Stimulated activated CD8-positive, alpha-beta memory T cell treated with anti-CD3 and anti-CD28 coated beads, Interleukin-4, amount 100 ng/mL, for 24 hours (primary cell): ENCODE measurements around the gene MAN2A1.
"Not testable (repeated sequence)": the region's sequence is repeated elsewhere in the genome, so short reads cannot be mapped to it uniquely, and the experiment has no call there.

ENCODE experiments used
- DNase-seq: peaks from one replicate; pipeline ENCODE4 v3.0.0-alpha.2; 2020; ENCODE audit warnings: low read depth

Gene MAN2A1

DNA sequence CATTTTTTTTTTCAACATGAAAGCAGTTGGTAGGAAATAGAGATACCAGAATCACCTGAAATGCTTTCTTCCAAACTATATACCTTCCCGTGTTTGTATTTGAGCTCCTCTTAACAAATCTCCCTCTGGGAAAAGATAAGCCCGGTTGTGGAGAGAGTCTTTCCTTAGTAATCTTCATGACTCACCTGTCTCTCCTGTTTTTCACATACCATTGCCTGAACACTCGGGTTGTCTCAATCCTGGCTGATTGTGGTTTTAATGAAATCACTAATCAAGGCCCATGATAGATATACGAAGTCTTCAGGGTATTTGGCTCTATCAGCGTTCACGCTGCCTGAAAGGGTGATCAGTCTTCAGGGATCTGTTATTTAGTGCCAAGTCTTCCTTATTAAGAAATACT lies 136.7 kb downstream of the MAN2A1 start:
- DNase-seq = no peak

DNA sequence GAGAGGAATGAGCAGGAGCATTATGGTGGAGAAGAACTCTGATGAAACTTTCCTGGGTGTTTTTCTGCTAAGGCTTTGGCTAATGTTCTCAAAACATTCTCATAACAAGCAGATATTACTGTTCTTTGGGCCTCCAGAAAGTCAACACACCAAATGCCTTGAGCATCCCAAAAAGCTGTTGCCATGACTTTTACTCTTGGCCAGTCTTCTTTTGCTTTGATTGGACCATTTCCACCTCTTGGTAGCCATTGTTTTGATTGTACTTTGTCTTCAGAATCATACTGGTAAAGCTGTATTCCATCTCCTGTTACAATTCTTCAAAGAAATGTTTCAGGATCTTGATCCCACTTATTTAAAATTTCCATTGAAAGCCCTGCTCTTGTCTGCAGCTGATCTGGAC lies 139.6 kb downstream of the MAN2A1 start:
- DNase-seq = no peak

DNA sequence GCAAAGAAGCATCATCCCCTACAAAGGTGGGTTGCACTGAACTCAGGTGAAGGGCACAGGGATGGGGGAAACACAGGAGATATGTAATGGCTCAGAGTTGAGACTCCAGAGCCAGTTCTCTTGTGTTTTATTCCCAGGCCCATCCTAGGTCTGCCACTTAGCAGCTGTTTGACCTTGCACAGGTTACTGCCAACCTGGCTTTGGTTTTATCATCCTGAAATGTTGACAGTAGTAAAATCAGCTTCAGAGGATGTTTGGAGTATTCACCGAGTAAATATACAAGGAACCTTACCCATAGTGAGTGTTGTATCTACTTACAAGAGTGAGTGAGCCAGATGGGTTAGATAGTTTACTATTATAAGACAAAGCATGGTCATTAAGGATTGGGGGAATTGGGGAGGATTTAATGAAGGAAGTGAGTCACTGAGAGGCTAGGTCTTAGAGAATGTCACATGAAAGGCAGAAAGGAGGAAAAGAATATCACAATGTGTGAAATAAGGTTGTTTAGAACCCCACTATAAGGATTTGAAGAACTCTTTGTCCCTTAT lies 141.3 kb downstream of the MAN2A1 start:
- DNase-seq = no peak

DNA sequence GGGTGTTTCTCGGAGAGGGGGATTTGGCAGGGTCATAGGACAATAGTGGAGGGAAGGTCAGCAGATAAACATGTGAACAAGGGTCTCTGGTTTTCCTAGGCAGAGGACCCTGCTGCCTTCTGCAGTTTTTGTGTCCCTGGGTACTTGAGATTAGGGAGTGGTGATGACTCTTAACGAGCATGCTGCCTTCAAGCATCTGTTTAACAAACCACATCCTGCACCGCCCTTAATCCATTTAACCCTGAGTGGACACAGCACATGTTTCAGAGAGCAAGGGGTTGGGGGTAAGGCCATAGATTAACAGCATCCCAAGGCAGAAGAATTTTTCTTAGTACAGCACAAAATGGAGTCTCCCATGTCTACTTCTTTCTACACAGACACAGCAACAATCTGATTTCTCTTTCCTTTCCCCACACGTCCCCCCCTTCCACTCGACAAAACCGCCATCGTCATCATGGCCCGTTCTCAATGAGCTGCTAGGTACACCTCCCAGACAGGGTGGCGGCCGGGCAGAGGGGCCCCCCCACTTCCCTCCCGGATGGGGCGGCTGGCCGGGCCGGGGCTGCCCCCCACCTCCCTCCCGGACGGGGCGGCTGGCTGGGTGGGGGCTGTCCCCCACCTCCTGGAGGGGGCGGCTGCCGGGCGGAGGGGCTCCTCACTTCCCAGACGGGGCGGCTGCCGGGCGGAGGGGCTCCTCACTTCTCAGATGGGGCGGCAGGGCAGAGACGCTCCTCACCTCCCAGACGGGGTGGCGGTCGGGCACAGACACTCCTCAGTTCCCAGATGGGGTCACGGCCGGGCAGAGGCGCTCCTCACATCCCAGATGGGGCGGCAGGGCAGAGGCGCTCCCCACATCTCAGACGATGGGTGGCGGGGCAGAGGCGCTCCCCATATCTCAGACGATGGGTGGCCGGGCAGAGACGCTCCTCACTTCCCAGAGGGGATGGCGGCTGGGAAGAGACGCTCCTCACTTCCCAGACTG lies 142.8 kb downstream of the MAN2A1 start:
- DNase-seq = not testable (repeated sequence)

DNA sequence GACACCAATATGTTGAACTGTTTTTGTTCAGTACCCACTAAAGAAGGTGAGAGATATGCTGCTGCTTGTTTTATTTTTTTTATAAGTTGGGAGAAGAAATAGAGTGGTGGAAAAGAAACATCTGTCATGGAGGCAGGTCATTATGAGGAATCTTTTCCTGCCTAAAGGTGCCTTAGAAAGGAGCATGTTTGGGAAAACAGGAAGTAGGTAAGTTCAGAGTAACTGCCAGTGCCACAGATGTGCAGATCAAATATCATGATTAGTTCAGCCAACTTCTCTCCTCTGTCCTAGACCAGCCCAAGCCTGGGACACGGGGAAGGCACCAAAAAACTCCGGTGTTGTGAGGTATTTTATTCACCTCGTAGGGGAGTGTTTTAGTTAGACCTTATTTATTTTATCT lies 144.2 kb downstream of the MAN2A1 start:
- no peak for DNase-seq

DNA sequence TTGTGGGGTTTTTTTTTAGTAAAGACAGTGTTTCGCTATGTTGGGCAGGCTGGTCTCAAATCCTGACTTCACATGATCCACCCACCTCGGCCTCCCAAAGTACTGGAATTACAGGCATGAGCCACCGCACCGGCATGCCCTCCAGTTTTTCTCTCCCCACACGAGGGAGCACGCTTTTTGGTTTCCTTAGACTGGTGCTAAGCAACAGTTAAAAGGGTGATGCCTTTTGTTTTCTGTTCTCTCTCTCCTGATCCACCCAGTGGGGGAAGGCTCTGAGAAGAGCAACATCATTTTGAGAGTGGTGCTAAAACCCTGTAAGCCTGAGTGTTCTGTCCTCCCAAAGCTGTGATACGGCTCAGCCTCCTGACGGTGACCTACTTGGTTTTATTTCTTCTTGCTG lies 146.6 kb downstream of the MAN2A1 start:
- DNase-seq = no peak

DNA sequence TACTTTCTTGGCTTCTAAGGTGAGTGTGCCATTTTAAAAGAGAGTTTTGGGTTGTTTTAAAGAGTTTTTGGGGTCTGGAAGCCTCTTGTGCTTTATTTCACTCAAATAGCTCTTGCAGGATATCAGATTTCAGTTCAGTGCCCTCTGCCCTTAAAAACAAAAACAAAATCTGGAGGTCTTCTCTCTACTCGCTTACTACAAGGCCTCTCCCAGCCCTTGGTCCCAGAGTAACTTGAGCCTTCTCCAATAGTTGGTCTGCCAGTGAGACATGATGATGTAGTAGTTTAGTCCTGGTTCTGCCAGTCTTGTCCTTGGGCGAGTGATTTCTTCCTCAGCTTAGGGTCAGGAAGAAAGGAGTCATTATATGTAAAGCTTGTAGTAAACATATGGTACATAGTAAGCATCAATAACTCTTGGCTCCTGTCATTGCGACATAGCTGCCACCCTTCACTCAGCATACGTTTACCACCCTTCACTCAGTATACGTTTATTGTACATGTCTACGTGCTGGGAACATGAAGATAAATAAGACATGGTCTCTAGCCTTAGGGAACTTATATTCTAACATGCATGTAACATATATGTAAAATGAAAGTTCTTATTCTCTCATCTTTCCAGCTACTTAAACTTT lies 147.6 kb downstream of the MAN2A1 start:
- no peak for DNase-seq

DNA sequence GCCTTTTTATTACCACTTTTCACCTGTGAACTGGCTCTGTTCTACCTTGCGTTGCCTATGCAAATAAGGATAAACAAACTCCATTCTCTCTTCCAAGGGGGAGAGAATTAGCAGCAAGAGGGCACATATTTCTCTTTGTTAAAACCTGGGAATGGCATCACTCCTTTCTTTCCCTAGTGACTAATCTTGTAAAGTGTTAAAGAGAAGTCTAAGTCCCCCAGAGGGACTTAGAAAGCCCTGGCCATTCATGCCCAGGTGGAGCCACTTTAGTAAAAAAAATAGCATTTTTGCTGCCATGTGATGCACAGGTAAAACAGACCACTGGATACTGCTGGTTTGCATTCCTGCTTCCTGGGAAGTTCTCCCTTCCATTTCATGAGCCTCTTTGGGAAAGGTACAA lies 148.4 kb downstream of the MAN2A1 start:
- no peak for DNase-seq

DNA sequence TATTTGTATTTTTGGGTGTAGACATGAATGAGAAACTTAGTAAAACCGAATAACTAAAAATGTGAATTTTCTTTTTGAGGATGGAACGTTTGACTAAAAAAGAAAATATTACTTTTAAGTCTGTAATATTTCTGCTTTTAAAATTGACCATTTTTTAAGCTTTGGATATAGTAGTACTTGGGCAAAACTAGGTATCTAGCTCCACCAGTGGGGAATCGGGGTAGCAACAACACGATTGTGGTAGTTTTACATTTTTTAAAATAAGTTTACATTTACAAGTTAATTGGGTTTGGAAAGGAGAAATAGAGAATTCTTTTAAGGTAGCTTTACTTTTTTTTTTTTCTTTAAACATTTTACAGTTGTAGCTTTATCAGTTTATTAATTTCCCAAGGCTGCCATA lies 154.4 kb downstream of the MAN2A1 start:
- DNase-seq = no peak

DNA sequence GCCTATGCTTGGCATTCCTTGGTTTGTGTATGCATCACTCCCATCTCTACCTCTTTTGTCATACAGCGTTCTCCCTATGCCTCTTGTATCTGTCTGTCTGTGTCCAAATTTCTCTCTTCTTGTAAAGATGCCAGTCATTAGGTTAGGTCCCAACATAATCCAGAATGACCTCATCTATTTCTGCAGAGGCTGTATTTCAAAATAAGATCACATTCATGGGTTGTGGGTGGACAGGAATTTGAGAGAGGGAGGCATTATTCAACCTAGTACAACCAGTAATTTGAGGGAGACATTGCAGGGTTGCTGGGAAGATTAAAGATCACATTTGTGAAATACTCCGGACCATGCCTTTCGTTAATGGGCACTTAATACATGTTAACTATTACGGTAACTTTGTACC lies 155.0 kb downstream of the MAN2A1 start:
- no peak for DNase-seq

DNA sequence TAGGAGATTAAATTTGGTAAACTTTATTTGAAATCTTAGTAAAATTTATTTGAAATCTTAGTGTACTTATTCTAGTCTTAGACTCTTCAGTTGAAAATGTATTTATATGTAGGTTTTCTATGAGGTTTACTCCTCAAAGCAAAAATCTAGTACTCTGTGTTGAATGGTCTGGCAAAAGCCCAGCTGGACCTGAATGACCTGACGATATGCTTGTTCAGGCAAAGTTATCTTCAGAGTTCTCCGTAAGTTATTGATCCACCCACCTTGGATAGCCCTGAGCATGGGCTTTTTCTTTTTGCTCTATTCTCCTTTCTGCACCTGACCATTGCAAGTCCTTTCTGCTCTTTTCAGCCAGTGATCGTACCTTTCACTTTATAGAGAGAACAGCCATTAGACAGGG lies 158.4 kb downstream of the MAN2A1 start:
- no peak for DNase-seq

DNA sequence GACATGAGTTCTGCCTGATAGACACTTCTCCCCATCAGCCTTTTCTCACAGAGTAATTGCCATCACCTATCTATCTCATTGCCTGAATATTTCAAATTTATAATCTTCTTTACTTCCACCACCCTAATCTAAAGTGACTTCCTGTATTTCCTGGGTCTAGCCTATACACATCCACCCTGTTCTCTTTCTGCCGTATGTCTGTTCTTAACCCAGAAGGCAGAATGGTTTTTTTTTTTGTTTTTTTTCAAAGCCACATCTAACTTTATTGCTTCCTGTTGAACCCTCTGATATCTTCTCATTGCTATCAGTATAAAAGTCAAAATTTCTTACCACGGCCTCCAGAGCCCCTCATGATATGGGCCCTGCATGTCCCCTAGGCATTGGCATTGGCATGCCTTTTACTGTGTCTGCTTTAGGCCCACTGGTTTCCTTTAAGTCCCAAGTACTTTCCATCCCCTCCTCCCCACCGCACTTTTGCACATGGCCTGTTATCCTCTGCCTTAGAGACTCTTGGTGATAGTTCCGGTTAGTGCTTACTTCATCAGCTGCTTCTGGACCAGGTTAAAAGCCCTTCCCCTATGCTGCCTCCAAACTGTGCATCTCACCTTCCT lies 159.9 kb downstream of the MAN2A1 start:
- DNase-seq = no peak

DNA sequence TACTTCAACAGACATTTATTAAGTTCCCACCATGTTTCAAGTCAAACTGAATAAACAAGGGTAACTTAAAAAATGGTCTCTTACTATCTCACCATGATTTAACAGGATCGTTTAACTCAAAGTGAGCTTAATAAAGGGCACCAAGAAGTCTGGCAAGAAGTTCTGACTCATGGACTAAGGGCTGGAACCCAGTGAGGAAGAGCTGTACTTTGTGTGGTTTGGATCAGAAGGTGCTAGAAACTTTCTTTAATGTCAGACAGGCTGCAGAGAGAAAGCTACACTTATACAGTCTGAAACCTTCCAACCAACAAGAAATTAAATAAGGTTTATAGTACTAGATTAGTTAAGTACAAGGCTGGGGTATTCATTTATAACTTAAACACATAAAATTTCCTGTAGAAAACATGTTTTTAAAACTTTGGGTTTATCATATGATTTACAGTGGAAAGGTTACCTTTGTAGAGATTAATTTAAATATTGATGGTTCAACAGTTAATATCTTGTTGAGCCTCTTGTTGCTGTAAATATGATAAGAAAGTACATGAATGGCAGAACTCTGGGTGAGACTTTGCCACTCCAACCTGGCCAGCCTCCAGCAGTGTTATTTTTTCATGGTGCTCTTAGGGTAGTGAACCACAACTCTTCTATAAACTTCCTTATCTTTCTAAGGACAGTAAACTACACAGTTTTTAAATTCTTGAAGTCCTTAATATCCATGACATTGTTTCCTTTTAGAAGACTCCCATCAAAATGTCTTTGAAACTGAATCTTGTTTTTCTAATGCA lies 162.8 kb downstream of the MAN2A1 start:
- no peak for DNase-seq

DNA sequence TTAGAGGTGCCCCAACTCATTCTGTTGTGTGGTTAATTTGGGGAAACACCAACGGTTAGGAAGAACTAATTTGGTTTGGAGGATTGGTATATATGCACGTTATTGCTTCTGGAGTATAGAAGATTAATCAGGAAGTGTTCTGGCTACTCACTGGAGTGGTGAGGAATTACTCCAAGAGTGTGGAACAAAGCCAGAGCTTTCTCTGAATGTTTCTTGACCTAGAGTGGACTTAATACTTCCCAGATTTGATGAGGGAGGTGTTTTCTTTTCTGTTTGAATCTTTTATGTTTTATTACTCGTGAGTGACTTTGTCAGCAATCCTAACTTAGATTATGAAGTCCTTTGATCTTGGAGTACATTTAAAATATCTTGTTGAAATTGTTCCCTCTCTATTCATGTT lies 163.7 kb downstream of the MAN2A1 start:
- DNase-seq = no peak

DNA sequence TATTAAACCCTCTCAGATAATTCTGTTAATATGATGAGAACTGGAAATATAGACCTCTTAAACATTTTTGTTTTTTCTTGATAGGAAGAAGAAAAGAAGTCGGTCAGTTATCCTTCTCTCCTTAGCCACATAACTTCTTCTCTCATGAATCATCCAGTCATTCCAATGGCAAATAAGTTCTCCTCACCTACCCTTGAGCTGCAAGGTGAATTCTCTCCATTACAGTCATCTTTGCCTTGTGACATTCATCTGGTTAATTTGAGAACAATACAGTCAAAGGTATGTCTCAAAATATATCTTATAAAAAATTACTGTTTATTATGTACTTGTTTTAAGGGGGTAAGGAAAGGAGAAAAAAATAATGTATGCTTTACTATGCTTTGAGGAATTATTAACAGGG lies 165.3 kb downstream of the MAN2A1 start:
- DNase-seq = no peak

DNA sequence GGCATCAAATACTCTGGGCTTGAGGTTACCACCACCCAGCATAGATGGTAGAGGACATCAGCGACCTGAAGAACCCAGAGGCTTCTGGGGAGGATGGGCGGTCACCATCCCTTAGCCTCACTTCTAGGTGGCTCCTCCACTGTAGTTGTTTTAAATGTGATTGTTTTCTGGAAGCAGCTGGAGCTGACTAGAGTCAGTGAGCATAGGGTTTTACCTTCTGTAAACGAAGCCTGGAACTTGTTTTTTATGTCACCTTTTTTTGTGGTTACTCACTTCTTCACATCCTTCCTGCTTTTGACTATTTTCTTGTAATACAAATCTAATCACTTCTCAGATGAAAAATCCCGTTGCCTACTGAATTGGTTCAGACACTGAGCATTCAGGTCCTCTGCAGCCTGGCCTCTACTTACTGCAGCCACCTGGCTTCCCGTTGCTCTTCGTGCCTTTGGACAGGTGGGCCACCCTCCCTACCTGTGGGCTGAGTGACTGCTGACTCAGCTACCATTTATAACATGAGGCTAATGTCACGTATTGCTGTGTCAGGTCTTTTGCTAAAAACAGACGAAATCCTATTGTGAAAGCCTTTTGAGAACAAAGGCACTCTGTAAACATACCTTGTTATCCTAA lies 167.8 kb downstream of the MAN2A1 start:
- DNase-seq = no peak

DNA sequence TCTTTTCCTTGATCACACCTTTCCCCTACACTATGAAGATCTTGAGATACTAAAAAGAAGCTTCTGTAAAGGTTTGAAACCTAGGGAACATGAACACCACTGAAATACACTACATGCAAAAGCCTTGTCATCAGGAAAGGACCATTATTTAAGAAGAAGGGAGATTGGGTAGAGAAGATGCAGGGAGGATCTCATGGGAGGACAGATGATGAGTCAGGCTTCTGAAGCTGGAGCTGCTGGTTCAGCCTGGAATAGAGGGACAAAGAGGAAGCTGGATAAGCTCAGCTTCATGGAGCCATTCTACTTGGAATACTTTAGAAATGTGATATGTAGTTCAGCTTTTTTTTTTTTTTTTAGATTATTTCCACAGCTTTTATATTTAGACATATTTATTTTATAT lies 169.8 kb downstream of the MAN2A1 start:
- no peak for DNase-seq

DNA sequence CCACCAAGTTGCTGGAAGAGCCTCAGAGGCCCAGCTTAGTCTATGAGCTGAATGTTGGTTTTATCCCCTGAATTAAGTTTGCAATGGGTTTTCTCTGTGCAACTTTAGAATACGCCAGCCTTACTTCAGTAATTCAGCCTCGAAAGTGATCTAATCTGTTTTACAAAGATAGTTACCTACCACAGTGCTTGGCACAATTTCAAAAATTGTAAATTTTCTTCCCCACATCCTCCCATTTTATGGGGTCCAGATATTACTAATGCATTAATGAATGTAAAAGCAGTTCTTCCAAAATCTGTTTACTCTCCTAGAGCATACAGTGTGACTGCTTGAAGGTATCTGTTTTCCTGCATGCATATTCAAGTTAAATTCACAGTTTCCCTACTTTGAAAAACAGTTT lies 172.6 kb downstream of the MAN2A1 start:
- DNase-seq = no peak

DNA sequence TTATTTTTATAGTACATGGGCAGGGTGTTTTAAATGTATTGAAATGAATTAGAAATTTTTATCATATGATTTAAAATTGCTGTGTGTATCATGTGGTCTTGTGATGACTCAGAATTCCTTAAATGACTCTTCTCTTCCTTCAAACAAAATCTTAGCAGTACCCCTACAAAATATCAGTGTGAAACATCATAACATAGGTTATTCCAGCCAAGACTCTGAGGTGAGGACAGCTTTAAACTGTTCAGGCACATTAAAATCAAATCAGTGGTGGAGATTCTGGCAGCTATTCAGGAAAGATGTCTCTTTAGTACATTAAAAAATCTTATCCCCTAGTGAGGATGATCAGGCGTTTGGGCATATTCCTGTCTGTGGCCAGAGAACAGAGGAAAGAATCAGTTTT lies 174.0 kb downstream of the MAN2A1 start:
- DNase-seq = no peak

DNA sequence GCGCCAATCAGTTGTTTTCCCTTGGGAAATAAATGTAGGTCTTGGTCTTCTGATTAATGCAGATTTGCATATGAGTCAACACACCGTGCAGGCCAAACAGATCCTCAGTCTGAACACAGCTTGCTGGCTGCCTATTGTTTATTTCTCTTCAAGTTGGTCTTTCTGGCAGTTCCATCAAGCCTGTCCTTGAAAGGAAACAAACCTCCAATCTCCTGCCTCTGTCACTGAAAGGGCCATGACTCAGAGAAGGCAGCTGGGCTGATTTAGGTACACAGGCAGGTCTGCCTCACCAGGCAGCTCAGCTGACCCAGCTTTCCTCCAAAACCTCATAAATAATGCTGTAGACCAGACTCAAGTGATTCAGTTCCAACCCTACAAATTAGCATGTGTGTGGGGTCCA lies 175.9 kb downstream of the MAN2A1 start:
- no peak for DNase-seq

DNA sequence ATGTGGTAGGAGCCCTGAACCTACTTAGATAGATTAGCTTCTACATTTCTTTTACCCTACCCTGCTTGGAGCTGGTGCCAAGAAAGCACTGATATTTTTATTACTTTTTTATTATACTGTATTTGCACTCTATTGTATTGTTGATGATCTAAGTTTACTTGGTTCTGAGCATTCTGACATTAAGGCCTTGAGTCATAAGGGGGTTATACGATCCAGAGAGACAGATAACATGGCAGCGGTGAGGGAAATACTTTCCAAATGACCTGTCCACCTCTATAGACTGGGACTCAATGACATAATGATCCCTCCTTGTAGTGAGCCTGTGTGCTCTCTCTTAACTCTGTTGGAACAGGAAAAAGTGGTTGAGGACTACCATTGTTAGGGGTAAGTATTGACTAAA lies 176.3 kb downstream of the MAN2A1 start:
- no peak for DNase-seq

DNA sequence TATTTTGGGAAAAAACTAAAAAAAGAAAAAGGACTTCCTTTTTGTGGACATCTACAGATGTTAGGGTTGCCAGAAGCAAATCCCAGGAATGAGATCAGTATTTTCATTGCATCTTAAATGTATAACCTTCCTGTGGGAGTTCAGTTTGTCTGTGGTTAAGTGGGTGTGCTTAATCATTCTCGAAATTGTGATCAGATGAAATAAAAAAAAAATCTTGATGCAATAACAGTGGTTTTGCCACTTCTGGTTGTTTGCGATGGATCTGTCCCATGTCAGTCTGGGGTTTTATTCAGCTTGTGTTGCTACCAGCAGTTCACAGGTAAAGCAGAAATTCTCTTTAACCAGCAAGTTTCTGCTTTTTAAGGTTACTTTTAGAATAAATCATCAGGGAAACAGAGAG lies 179.0 kb downstream of the MAN2A1 start:
- DNase-seq = no peak
